Left ventricle myocardium inferior (tissue), 1 donor: ENCODE data around the gene CLTCL1. TPM values are rescaled to one million over a fixed set of nuclear protein-coding genes. Genes with fewer than 3 reads are reported as not detected.
A peak's percentile ranks its signal among the peaks of the same experiment; 100 is the strongest.
"Not testable (repeated sequence)": the region's sequence is repeated elsewhere in the genome, so short reads cannot be mapped to it uniquely, and the experiment has no call there.

Experiments
- DNase-seq: peaks from one replicate; pipeline ENCODE4 v3.0.0-alpha.2; 2020
- H3K27ac ChIP-seq: fragments of 200-600 bp; replicated peaks from 2 replicates; pipeline ENCODE4 v1.8.0; 2021
- H3K27me3 ChIP-seq: fragments of 200-600 bp; 2 replicates; pipeline ENCODE4 v1.8.0; 2021; ENCODE audit warnings: low read depth
- H3K36me3 ChIP-seq: fragments of 200-600 bp; 2 replicates; pipeline ENCODE4 v1.8.0; 2021
- H3K4me1 ChIP-seq: fragments of 200-600 bp; 2 replicates; pipeline ENCODE4 v1.8.0; 2021
- H3K4me3 ChIP-seq: fragments of 200-600 bp; 2 replicates; pipeline ENCODE4 v1.8.0; 2021; ENCODE audit warnings: mild to moderate bottlenecking, moderate library complexity
- H3K9me3 ChIP-seq: fragments of 200-600 bp; replicated peaks from 2 replicates; pipeline ENCODE4 v1.8.0; 2021
- intact Hi-C: fragments of 100-400 bp; cut with micrococcal nuclease; formaldehyde crosslinking; loops from one replicate; pipeline ENCODE4 v1.11.0; 2022
- total RNA-seq: library from RNA; stranded (reverse); fragmentation: NEBNext Ultra II Directional; extraction: Animal tissue kit (Norgen Biotek cat#: 25700); gene quantifications from one replicate; pipeline ENCODE4 v1.2.1, GENCODE V29; 2021
- TF ChIP-seq, protein P1 (sequence below): fragments of 200-600 bp; IDR thresholded peaks from 2 replicates; pipeline ENCODE4 v1.8.0; 2021; ENCODE audit warnings: antibody characterized with exemption, mild to moderate bottlenecking, borderline replicate concordance
- donor health status: DM: no; HTN: yes; CAD: no; lungs with severe emphysema.

CLTCL1 gene
- total RNA-seq, 1 donor from 2014 or later: 9.4 TPM

DNA sequence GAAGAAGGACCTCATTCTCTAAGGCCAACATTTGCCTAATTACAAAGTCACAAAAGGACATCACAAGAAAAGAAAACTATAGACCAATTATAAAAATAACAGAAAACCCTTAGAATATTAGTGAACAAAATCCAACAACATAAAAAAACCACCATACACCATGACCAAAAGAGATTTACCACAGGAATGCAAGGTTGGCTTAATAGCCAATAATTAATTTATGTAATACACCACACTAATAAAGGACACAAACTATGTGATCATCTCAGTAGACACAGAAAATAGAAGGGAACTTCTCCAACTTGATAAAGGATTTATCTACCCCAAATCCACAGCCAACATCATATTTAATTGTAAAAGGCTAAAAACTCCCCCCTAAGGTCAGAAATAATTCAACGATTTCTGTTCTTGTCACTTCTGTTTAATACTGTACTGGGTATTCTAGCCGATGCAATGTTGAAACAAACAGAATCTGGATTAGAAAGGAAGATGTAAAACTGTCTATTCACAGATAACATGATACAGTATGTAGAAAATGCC is 24.9 kb downstream of the CLTCL1 start:
- H3K4me3 ChIP-seq: no peak overlapping the region
- H3K4me1 ChIP-seq: no peaks in the 10 kb centered on the region
- no peak overlapping the region for H3K27ac ChIP-seq
- H3K27me3 ChIP-seq: no peaks in the 10 kb centered on the region
- TF ChIP-seq, protein P1, sequence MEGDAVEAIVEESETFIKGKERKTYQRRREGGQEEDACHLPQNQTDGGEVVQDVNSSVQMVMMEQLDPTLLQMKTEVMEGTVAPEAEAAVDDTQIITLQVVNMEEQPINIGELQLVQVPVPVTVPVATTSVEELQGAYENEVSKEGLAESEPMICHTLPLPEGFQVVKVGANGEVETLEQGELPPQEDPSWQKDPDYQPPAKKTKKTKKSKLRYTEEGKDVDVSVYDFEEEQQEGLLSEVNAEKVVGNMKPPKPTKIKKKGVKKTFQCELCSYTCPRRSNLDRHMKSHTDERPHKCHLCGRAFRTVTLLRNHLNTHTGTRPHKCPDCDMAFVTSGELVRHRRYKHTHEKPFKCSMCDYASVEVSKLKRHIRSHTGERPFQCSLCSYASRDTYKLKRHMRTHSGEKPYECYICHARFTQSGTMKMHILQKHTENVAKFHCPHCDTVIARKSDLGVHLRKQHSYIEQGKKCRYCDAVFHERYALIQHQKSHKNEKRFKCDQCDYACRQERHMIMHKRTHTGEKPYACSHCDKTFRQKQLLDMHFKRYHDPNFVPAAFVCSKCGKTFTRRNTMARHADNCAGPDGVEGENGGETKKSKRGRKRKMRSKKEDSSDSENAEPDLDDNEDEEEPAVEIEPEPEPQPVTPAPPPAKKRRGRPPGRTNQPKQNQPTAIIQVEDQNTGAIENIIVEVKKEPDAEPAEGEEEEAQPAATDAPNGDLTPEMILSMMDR: no peak
- no peak for DNase-seq
- intact Hi-C loops: no loop called here
- H3K9me3 ChIP-seq: peaks cover 22% of the 10 kb centered on the region
- H3K36me3 ChIP-seq: peaks cover 20% of the 10 kb centered on the region

DNA sequence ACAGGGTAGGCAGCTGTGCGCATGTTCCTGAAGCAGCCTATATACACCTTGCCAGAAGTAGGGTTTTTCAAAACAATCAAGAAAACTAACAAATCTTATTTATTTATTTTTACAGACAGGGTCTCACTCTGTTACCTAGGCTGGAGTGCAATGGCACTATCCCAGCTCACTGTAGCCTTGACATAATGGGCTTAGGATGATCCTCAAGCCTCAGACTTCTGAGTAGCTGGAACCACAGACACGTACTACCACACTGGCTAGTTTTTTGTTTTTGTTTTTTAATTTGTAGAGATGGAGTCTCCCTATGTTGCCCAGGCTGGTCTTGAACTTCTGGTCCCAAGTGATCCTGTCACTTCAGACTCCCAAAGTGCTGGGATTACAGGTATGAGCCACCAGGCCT is 25.7 kb downstream of the CLTCL1 start:
- Histone ChIP-seq H3K27ac (no peak overlapping the region), H3K27me3 (no peaks in the 10 kb centered on the region), H3K4me3 (no peak overlapping the region), H3K36me3 (peaks cover 20% of the 10 kb centered on the region), H3K9me3 (peaks cover 22% of the 10 kb centered on the region), H3K4me1 (no peaks in the 10 kb centered on the region)
- intact Hi-C loops: no loop called here
- no peak for DNase-seq
- TF ChIP-seq, protein P1: no peak

DNA sequence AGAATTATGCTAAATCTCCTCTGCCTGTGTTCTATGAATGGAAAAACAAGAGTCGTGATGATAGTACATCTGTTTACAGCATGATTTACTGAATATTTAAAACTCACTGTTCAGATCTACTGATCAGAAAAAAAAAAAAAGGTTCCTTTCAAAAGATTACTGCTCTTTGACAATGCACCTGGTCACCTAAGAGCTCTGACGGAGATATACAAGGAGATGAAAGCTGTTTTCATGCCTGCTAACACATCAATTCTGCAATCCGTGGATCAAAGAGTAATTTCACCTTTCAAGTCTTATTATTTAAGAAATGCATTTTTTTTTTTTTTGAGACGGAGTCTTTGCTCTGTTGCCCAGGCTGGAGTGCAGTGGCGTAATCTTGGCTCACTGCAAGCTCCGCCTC is 30.7 kb downstream of the CLTCL1 start:
- Histone ChIP-seq H3K4me3 (no peak overlapping the region), H3K36me3 (peaks cover 3% of the 10 kb centered on the region), H3K9me3 (peaks cover 9% of the 10 kb centered on the region), H3K4me1 (peaks cover 16% of the 10 kb centered on the region), H3K27me3 (no peaks in the 10 kb centered on the region), H3K27ac (no peak overlapping the region)
- TF ChIP-seq, protein P1: no peak
- intact Hi-C loops: no loop called here
- no peak for DNase-seq

DNA sequence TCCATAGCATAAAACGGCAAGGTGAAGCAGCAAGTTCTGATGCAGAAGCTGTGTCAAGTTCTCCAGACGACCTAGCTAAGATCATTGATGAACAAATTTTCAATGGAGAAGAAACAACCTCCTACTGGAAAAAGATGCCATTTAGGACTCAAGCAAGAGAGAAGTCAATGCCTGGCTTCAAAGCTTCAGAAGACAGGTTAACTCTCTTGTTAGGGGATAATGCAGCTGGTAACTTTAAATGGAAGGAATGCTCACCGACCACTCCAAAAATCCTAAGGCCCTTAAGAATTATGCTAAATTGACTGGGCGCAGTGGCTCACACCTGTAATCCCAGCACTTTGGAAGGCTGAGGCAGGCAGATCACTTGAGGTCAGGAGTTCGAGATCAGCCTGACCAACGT is 31.3 kb downstream of the CLTCL1 start:
- H3K4me3 ChIP-seq: peak overlapping the region; percentile 45
- intact Hi-C loops: no loop called here

DNA sequence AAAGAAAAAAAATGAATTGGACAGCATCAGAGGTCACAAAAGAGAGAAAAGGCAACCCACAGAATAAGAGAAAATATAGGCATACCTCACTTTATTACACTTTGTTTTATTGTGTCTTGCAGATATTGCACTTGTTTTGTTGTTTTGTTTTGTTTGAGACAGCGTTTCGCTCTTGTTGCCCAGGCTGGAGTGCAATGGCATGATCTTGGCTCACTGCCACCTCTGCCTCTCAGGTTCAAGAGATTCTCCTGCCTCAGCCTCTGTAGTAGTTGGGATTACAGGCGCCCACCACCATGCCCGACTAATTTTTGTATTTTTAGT is 32.6 kb downstream of the CLTCL1 start:
- Histone ChIP-seq H3K4me1 (peaks cover 16% of the 10 kb centered on the region), H3K27ac (peak overlapping the region; percentile 69), H3K9me3 (peaks cover 12% of the 10 kb centered on the region)
- H3K27me3 ChIP-seq, intact Hi-C loops, H3K36me3 ChIP-seq, H3K4me3 ChIP-seq, DNase-seq: not testable (repeated sequence)

More for the DNA sequence above, 31.3 kb downstream of the CLTCL1 start:
- Histone ChIP-seq H3K27ac (peak overlapping the region; percentile 69), H3K4me1 (peaks cover 16% of the 10 kb centered on the region), H3K9me3 (peaks cover 12% of the 10 kb centered on the region), H3K36me3 (no peaks in the 10 kb centered on the region), H3K27me3 (no peaks in the 10 kb centered on the region)
- TF ChIP-seq, protein P1: no peak
- DNase-seq: no peak

DNA sequence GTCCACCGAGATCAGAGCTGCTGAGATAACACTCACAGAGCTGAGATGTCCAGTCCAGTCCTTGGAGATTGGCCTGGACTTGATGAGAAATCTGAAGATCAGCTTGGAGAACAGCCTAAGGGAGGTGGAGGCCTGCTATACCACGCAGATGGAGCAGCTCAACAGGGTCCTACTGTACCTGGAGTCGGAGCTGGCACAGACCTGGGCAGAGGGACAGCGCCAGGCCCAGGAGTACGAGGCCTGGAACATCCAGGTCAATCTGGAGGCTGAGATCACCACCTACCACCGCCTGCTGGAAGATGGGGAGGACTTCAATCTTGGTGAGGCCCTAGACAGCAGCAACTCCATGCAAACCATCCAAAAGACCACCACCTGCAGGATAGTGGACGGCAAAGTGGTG is 33.1 kb downstream of the CLTCL1 start:
- intact Hi-C loops: no loop called here
- peaks cover 6% of the 10 kb centered on the region for H3K36me3 ChIP-seq
- H3K4me3 ChIP-seq: no peak overlapping the region
- H3K27me3 ChIP-seq: no peaks in the 10 kb centered on the region
- TF ChIP-seq, protein P1: no peak
- no peak overlapping the region for H3K27ac ChIP-seq
- H3K4me1 ChIP-seq: peaks cover 16% of the 10 kb centered on the region
- DNase-seq: no peak
- peaks cover 12% of the 10 kb centered on the region for H3K9me3 ChIP-seq

DNA sequence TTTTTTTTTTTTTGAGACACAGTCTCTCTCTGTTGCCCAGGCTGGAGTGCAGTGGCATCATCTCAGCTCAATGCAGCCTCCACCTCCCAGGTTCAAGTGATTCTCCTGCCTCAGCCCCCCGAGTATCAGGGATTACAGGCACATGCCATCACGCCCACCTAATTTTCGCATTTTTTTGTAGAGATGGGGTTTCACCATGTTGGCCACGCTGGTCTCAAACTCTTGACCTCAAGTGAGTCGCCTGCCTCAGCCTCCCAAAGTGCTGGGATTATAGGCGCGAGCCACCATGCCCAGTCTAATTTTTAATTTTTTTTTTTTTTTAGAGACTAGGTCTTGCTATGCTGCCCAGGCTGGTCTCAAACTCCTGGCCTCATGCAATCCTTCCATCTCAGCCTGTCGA is 35.2 kb downstream of the CLTCL1 start:
- intact Hi-C loops, H3K27me3 ChIP-seq, H3K4me3 ChIP-seq, H3K27ac ChIP-seq, DNase-seq: not testable (repeated sequence)
- Histone ChIP-seq H3K4me1 (peaks cover 16% of the 10 kb centered on the region), H3K9me3 (peaks cover 12% of the 10 kb centered on the region), H3K36me3 (peaks cover 14% of the 10 kb centered on the region)
